SU-DHL-6 (cell line): Measurements from ENCODE around the gene GRK2.

ENCODE experiments used
- CTCF ChIP-seq: fragments of 200-600 bp; sonication (generic); IDR thresholded peaks from one replicate; pipeline ENCODE4 v1.5.1; 2017; ENCODE audit warnings: antibody characterized with exemption, mild to moderate bottlenecking, low read length, moderate library complexity; ENCODE audit not compliant: insufficient read depth, poor library complexity, severe bottlenecking
- EZH2phosphoT487 ChIP-seq: fragments of 200-600 bp; sonication (generic), shearing (Covaris generic); conservative IDR thresholded peaks from 2 replicates; pipeline ENCODE4 v1.6.1; 2018; ENCODE audit warnings: mild to moderate bottlenecking, antibody characterized with exemption, low read length, moderate library complexity, mixed read lengths

- TF ChIP-seq CTCF (no peak), EZH2phosphoT487 (no peak)
Observed at GRCh38 chr11:67289651-67290479, 23.6 kb downstream of the GRK2 start.
